Breast epithelium (tissue), 4 donors: ENCODE data around the gene KDM7A. TPM values are rescaled to one million over a fixed set of nuclear protein-coding genes. Genes with fewer than 3 reads are reported as not detected.

Experiments
- DNase-seq, 2 donors: peaks; one replicate each; pipeline ENCODE4 v3.0.0-alpha.2; 2019; ENCODE audit warnings: low spot score in 2 of 2
- H3K27ac ChIP-seq, 2 donors: fragments of 200-600 bp; sonication (generic) in 1 of 2; one replicate each; pipeline ENCODE4 v1.5.1; 2016 to 2019; ENCODE audit warnings: mild to moderate bottlenecking in 1 of 2
- H3K27me3 ChIP-seq, 2 donors: fragments of 200-600 bp; sonication (generic) in 1 of 2; one replicate each; pipeline versions ENCODE4 v1.5.1 to v1.6.0; 2017 to 2019; ENCODE audit warnings: control low read depth in 1 of 2, mild to moderate bottlenecking in 1 of 2
- H3K36me3 ChIP-seq: fragments of 200-600 bp; one replicate; pipeline ENCODE4 v1.5.1; 2019
- H3K4me1 ChIP-seq, 2 donors: fragments of 200-600 bp; sonication (generic); one replicate each; pipeline ENCODE4 v1.5.1; 2016 to 2019; ENCODE audit warnings: control low read depth in 1 of 2
- H3K4me3 ChIP-seq, 3 donors: fragments of 200-600 bp; sonication (generic); 1 replicate in 2 of 3; 2 replicates in 1 of 3; pipeline ENCODE4 v1.5.1; 2016 to 2019; ENCODE audit warnings: mild to moderate bottlenecking in 3 of 3, moderate library complexity in 2 of 3
- H3K9me3 ChIP-seq, 2 donors: fragments of 200-600 bp; sonication (generic) in 1 of 2; one replicate each; pipeline ENCODE4 v1.5.1; 2016 to 2019; ENCODE audit warnings: control low read depth in 1 of 2
- POLR2A ChIP-seq: fragments of 450-650 bp; IDR thresholded peaks from one replicate; pipeline ENCODE4 v1.6.1; 2016; ENCODE audit warnings: antibody characterized with exemption, mild to moderate bottlenecking, moderate library complexity
- POLR2AphosphoS5 ChIP-seq, 3 donors: sonication (generic); formaldehyde crosslinking; IDR thresholded peaks; one replicate each; pipeline ENCODE4 v1.6.1; 2017; ENCODE audit warnings: antibody characterized with exemption in 3 of 3
- intact Hi-C: fragments of 100-400 bp; cut with DNase I; formaldehyde crosslinking; loops from one replicate; pipeline ENCODE4 v1.15.1; 2023; ENCODE audit warnings: low total_unique reads
- total RNA-seq, 3 donors: library from RNA; depleted of rRNA; stranded (reverse); fragments of >200 nt; gene quantifications; one replicate each; pipeline ENCODE4 v1.1.0, GENCODE V29; 2016
- TF ChIP-seq, protein P1 (sequence below), 3 donors: fragments of 450-650 bp; IDR thresholded peaks; one replicate each; pipeline ENCODE4 v1.5.1; 2016 to 2017; ENCODE audit warnings: antibody characterized with exemption in 3 of 3, mild to moderate bottlenecking in 3 of 3, moderate library complexity in 3 of 3

Gene KDM7A
- total RNA-seq, 3 donors from 2014 or later: 33.1 to 37.1 (median 34.7) TPM

DNA sequence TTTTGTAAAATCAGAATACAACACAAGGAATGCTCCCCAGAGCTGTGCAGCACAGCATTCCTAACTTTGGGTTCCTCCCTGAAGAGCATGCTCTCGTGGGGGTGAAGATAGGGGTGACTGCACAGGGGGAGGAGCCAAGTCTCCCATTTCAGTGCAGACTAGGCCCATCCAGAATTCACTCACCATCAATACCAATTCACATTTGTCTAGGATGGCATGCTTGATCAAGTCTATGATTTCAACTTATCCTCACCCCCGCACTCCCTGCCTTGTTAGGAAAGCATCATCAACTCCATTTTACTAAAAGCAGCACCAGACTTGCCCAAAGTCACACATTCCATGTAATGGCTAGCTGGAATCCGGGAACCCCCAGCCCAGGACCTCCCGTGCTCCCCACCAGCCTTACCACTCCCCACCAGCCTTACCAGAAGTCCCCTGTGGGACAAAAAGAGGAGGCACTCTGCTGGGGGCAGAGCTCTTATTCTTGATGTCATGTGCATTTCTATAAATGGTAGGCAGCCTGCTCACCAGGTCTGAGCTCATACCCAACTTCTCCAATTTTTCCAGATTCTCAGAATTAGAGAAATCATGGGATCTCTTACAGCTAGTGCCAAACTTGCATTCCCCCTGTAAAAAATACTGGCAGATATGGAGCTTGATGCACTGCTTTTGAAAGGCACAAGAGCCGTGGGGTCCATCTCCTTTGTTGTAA lies 120.2 kb downstream of the KDM7A start:
- H3K36me3 ChIP-seq: no peaks in the 10 kb centered on the region
- TF ChIP-seq POLR2AphosphoS5 (IDR thresholded peaks at IDR 0.05) (no peak), POLR2A (no peak)
- TF ChIP-seq, protein P1, sequence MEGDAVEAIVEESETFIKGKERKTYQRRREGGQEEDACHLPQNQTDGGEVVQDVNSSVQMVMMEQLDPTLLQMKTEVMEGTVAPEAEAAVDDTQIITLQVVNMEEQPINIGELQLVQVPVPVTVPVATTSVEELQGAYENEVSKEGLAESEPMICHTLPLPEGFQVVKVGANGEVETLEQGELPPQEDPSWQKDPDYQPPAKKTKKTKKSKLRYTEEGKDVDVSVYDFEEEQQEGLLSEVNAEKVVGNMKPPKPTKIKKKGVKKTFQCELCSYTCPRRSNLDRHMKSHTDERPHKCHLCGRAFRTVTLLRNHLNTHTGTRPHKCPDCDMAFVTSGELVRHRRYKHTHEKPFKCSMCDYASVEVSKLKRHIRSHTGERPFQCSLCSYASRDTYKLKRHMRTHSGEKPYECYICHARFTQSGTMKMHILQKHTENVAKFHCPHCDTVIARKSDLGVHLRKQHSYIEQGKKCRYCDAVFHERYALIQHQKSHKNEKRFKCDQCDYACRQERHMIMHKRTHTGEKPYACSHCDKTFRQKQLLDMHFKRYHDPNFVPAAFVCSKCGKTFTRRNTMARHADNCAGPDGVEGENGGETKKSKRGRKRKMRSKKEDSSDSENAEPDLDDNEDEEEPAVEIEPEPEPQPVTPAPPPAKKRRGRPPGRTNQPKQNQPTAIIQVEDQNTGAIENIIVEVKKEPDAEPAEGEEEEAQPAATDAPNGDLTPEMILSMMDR (IDR thresholded peaks at IDR 0.05): no peak
- H3K27me3 ChIP-seq: no peaks in the 10 kb centered on the region
- no peak for DNase-seq
- H3K4me3 ChIP-seq: no peak overlapping the region
- H3K9me3 ChIP-seq: no peaks in the 10 kb centered on the region
- intact Hi-C loops: no loop called here
- H3K4me1 ChIP-seq: no peaks in the 10 kb centered on the region
- no peak overlapping the region for H3K27ac ChIP-seq

DNA sequence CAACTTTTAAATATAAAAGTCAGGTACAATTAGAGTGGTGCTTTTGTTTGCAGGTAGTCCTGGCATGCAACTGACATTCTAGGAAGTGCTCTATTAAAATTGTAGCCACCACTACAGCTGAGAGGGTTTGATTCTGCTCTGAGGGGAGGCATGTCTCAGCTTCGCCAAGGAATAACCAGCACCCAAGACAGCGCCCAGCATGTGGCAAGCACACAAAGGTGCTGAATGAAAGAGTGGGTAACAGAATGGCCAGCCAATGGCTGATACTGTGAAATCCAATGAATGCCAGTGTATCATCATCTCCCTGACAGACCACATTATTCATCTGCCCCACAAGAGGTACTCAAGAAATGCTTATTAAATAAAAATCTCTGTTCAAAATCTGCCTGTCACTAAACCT lies 121.0 kb downstream of the KDM7A start:
- no peak for DNase-seq
- TF ChIP-seq, protein P1 (IDR thresholded peaks at IDR 0.05): no peak
- TF ChIP-seq POLR2AphosphoS5 (IDR thresholded peaks at IDR 0.05) (no peak), POLR2A (no peak)
- no peaks in the 10 kb centered on the region for H3K4me1 ChIP-seq
- no peak overlapping the region for H3K27ac ChIP-seq
- no peaks in the 10 kb centered on the region for H3K27me3 ChIP-seq
- H3K4me3 ChIP-seq: no peak overlapping the region
- intact Hi-C loops: no loop called here
- H3K36me3 ChIP-seq: no peaks in the 10 kb centered on the region
- H3K9me3 ChIP-seq: no peaks in the 10 kb centered on the region

DNA sequence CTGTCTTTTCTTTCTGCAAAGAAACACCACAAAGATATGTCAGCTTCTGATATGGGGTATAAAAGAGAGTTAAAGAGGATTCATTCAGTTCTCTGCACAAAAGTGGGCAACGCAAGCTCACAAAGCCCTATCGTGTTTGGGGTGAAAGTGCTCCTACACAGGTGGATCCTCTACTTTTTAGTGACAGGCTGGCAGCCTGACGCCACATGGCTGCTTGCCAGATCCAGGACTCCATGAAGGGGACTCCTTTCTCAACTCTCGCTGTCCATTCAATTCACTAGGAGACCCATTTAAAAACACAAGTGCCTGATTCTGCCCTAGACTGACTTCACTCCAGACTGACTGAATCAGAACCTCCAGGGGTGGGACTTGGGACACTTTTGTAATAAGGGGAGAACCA lies 122.0 kb downstream of the KDM7A start:
- H3K9me3 ChIP-seq: no peaks in the 10 kb centered on the region
- DNase-seq: no peak
- H3K27me3 ChIP-seq: no peaks in the 10 kb centered on the region
- intact Hi-C loops: no loop called here
- H3K4me1 ChIP-seq: no peaks in the 10 kb centered on the region
- H3K4me3 ChIP-seq: no peak overlapping the region
- no peaks in the 10 kb centered on the region for H3K36me3 ChIP-seq
- H3K27ac ChIP-seq: no peak overlapping the region
- TF ChIP-seq, protein P1 (IDR thresholded peaks at IDR 0.05): no peak
- TF ChIP-seq POLR2AphosphoS5 (IDR thresholded peaks at IDR 0.05) (no peak), POLR2A (no peak)

DNA sequence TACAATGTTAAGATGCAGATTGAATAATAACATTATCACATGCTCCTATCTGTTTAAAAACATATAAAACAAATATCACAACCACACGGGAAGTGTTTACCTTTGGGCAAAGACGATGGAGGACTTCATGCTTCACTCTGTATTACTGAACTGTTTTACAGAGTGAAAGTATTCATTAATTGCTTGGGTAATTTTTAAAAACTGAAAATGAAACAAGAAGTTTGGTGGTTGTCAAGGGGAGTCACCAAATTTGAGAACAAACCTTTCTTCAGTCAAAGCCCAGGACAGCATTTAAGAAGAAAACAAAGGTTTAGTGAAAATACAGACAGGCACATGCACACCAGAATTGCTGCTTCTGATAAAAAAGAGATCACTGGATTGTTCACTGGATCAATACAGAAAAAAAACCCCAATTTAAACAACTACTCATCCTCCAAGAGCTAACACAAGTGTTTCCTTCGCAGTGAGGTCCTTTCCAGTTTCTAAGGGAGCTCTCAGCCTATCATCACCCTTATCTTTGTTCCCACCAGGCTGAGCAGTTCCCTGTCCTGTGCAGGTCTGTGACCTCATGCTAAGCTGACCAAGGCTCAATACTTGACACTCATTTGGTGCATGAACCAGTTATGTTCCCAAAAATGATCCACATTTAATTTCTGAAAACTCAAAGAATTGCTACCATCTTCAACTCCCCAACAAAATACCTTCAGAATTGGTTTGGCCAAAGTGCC lies 122.8 kb downstream of the KDM7A start:
- TF ChIP-seq POLR2A (no peak), POLR2AphosphoS5 (IDR thresholded peaks at IDR 0.05) (no peak)
- TF ChIP-seq, protein P1 (IDR thresholded peaks at IDR 0.05): no peak
- Histone ChIP-seq H3K4me1 (no peaks in the 10 kb centered on the region), H3K4me3 (no peak overlapping the region), H3K27me3 (no peaks in the 10 kb centered on the region), H3K36me3 (no peaks in the 10 kb centered on the region), H3K27ac (no peak overlapping the region), H3K9me3 (no peaks in the 10 kb centered on the region)
- no peak for DNase-seq
- intact Hi-C loops: no loop called here

DNA sequence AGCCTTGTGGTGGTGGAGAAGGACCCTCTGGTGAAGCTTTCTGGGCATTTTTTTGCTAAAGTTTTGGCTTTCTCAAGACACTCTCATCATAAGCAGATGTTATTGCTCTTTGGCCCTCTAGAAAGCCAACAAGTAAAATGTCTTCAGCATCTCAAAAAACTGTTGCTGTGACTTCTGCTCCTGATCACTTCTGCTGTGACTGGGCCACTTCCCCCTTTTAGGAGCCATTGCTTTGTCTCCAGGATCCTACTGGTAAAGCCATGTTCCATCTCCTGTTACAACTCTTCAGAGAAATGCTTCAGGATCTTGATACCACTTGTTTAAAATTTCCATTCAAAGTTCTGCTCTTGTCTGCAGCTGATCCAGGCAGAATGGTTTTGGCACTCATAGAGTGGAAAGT lies 125.0 kb downstream of the KDM7A start:
- no peak overlapping the region for H3K27ac ChIP-seq
- H3K9me3 ChIP-seq: no peaks in the 10 kb centered on the region
- intact Hi-C loops: no loop called here
- no peaks in the 10 kb centered on the region for H3K27me3 ChIP-seq
- DNase-seq: no peak
- no peak overlapping the region for H3K4me3 ChIP-seq
- no peaks in the 10 kb centered on the region for H3K36me3 ChIP-seq
- TF ChIP-seq POLR2A (no peak), POLR2AphosphoS5 (IDR thresholded peaks at IDR 0.05) (no peak)
- TF ChIP-seq, protein P1 (IDR thresholded peaks at IDR 0.05): no peak
- H3K4me1 ChIP-seq: no peaks in the 10 kb centered on the region
